Measurements from ENCODE around the gene RASAL2.

RASAL2 gene

GRCh38 chr1:178442925-178443324 is 349.0 kb downstream of the RASAL2 start:
- TF ChIP-seq CTCF (IDR thresholded peaks at IDR 0.05) (no peak), ZFX (IDR thresholded peaks at IDR 0.05; ENCODE audit: borderline replicate concordance) (no peak)
- no peak overlapping the region for H3K27ac ChIP-seq

DNA sequence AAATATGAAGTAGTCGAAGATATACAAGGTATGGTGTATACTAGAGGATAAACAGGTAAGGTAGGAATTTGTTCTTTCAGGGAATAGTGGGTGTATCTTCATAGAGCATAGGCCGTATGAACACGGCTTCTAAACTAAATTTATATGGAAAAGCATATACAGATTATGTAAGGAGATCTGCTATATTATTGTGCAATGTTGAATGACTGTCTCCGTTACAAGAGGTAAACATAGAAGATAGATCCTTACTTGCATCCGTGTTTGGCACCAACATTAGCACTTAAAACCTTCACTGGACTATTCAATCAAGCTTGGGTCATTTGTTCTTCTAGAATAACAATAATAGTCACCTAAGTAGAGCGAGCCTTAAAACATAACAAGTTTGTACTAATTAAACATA is 357.0 kb downstream of the RASAL2 start:
- TF ChIP-seq CTCF (IDR thresholded peaks at IDR 0.05) (no peak), ZFX (IDR thresholded peaks at IDR 0.05; ENCODE audit: borderline replicate concordance) (no peak)
- H3K27ac ChIP-seq = no peak overlapping the region

DNA sequence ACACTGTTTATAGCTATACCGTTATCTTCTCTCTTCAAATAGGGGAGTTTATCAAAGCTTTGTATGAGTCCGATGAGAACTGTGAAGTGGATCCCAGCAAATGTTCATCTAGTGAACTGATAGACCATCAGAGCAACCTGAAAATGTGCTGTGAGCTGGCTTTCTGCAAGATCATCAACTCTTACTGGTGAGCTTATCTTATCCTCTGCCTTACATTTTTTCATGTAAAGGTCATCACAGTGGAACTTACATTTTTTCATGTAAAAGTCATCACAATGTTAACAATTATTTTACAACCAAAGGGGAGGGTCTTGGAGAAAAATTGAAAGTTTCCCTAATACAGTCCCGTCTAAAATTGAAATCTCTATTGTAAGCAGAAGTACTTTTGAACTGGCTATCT is 357.6 kb downstream of the RASAL2 start:
- no peak overlapping the region for H3K27ac ChIP-seq
- TF ChIP-seq CTCF (IDR thresholded peaks at IDR 0.05) = no peak
- no peak for TF ChIP-seq ZFX (IDR thresholded peaks at IDR 0.05; ENCODE audit: borderline replicate concordance)

- TF ChIP-seq ZFX (IDR thresholded peaks at IDR 0.05; ENCODE audit: borderline replicate concordance) (no peak), CTCF (IDR thresholded peaks at IDR 0.05) (no peak)
- no peak overlapping the region for H3K27ac ChIP-seq
Measured at GRCh38 chr1:178452013-178452412, 358.1 kb downstream of the RASAL2 start.

- no peak for TF ChIP-seq CTCF (IDR thresholded peaks at IDR 0.05)
- no peak overlapping the region for H3K27ac ChIP-seq
Measured at GRCh38 chr1:178456472-178456871, 362.6 kb downstream of the RASAL2 start.

DNA sequence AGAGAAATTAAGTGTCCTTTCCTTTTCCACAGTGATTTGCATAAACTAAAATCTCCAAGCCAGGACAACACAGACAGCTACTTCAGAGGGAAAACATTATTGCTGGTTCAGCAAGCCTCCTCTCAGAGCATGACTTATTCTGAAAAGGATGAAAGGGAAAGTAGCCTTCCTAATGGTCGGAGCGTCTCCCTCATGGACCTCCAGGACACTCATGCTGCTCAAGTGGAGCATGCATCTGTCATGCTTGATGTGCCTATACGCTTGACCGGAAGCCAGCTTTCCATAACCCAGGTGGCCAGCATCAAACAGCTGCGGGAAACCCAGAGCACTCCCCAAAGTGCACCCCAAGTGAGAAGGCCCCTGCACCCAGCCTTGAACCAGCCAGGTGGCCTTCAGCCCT is 363.7 kb downstream of the RASAL2 start:
- TF ChIP-seq ZFX (IDR thresholded peaks at IDR 0.05; ENCODE audit: borderline replicate concordance) (no peak), CTCF (IDR thresholded peaks at IDR 0.05) (no peak)

GRCh38 chr1:178458203-178458602 is 364.3 kb downstream of the RASAL2 start:
- H3K27ac ChIP-seq = no peak overlapping the region
- TF ChIP-seq CTCF (IDR thresholded peaks at IDR 0.05) (no peak), ZFX (IDR thresholded peaks at IDR 0.05; ENCODE audit: borderline replicate concordance) (no peak)

More for the DNA sequence above, 363.7 kb downstream of the RASAL2 start:
- H3K27ac ChIP-seq = no peak overlapping the region

Measured in 22Rv1 (cell line).